ENCODE data around the gene OSBPL2.

Gene OSBPL2

GRCh38 chr20:62280303-62280702, 42.0 kb downstream of the OSBPL2 start:
- Mint-ChIP-seq H3K4me1 (peaks cover 3 to 9% of the 10 kb centered on the region in 2 donors), H3K36me3 (peaks cover 25 to 56% of the 10 kb centered on the region in 2 donors), H3K27me3 (no peaks in the 10 kb centered on the region), H3K9me3 (no peaks in the 10 kb centered on the region), H3K4me3 (no peak overlapping the region), H3K27ac (no peak overlapping the region)
- DNase-seq (no peak), ATAC-seq (replicated peaks) (no peak)

GRCh38 chr20:62281161-62281933, 43.0 kb downstream of the OSBPL2 start:
- no peak for DNase-seq
- H3K36me3 Mint-ChIP-seq: peaks cover 20 to 54% of the 10 kb centered on the region in 2 donors
- peaks cover 0 to 6% of the 10 kb centered on the region in 2 donors for H3K4me1 Mint-ChIP-seq
- no peak overlapping the region for H3K27ac Mint-ChIP-seq
- no peak for ATAC-seq (replicated peaks)
- no peaks in the 10 kb centered on the region for H3K9me3 Mint-ChIP-seq
- no peaks in the 10 kb centered on the region for H3K27me3 Mint-ChIP-seq
- no peak overlapping the region for H3K4me3 Mint-ChIP-seq

- no peak for DNase-seq
- no peaks in the 10 kb centered on the region for H3K9me3 Mint-ChIP-seq
- H3K36me3 Mint-ChIP-seq: peaks cover 24 to 58% of the 10 kb centered on the region in 2 donors
- H3K4me1 Mint-ChIP-seq: peaks cover 0 to 8% of the 10 kb centered on the region in 2 donors
- H3K27me3 Mint-ChIP-seq: no peaks in the 10 kb centered on the region
- no peak overlapping the region for H3K4me3 Mint-ChIP-seq
- ATAC-seq (replicated peaks): no peak
- no peak overlapping the region for H3K27ac Mint-ChIP-seq
These were observed 43.8 kb downstream of the OSBPL2 start for GRCh38 chr20:62282103-62282502.

- Mint-ChIP-seq H3K9me3 (no peaks in the 10 kb centered on the region), H3K4me1 (peaks cover 0 to 7% of the 10 kb centered on the region in 2 donors), H3K36me3 (peaks cover 24 to 54% of the 10 kb centered on the region in 2 donors), H3K27me3 (no peaks in the 10 kb centered on the region), H3K4me3 (no peak overlapping the region), H3K27ac (peak overlapping the region; percentile 20)
- DNase-seq: no peak
- no peak for ATAC-seq (replicated peaks)
These were observed 44.7 kb downstream of the OSBPL2 start for GRCh38 chr20:62282877-62283503.

GRCh38 chr20:62284448-62284847, 46.1 kb downstream of the OSBPL2 start:
- H3K4me3 Mint-ChIP-seq: no peak overlapping the region
- H3K4me1 Mint-ChIP-seq: peaks cover 0 to 2% of the 10 kb centered on the region in 2 donors
- ATAC-seq (replicated peaks): no peak
- no peaks in the 10 kb centered on the region for H3K27me3 Mint-ChIP-seq
- peaks cover 23 to 51% of the 10 kb centered on the region in 2 donors for H3K36me3 Mint-ChIP-seq
- H3K27ac Mint-ChIP-seq: no peak overlapping the region
- H3K9me3 Mint-ChIP-seq: no peaks in the 10 kb centered on the region
- no peak for DNase-seq

GRCh38 chr20:62285151-62285550, 46.8 kb downstream of the OSBPL2 start:
- Mint-ChIP-seq H3K27me3 (no peaks in the 10 kb centered on the region), H3K4me3 (no peak overlapping the region), H3K4me1 (peaks cover 0 to 2% of the 10 kb centered on the region in 2 donors), H3K27ac (no peak overlapping the region), H3K36me3 (peaks cover 21 to 44% of the 10 kb centered on the region in 2 donors), H3K9me3 (no peaks in the 10 kb centered on the region)
- DNase-seq (no peak), ATAC-seq (replicated peaks) (no peak)

GRCh38 chr20:62285722-62286121, 47.4 kb downstream of the OSBPL2 start:
- H3K9me3 Mint-ChIP-seq: no peaks in the 10 kb centered on the region
- H3K36me3 Mint-ChIP-seq: peaks cover 21 to 42% of the 10 kb centered on the region in 2 donors

GRCh38 chr20:62286493-62287064, 48.3 kb downstream of the OSBPL2 start:
- H3K27ac Mint-ChIP-seq: no peak overlapping the region
- H3K36me3 Mint-ChIP-seq: peaks cover 27 to 48% of the 10 kb centered on the region in 2 donors
- peaks cover 0 to 4% of the 10 kb centered on the region in 2 donors for H3K4me1 Mint-ChIP-seq
- no peaks in the 10 kb centered on the region for H3K9me3 Mint-ChIP-seq
- DNase-seq (no peak), ATAC-seq (replicated peaks) (no peak)
- no peaks in the 10 kb centered on the region for H3K27me3 Mint-ChIP-seq
- H3K4me3 Mint-ChIP-seq: no peak overlapping the region

More at GRCh38 chr20:62285722-62286121, 47.4 kb downstream of the OSBPL2 start:
- DNase-seq (no peak), ATAC-seq (replicated peaks) (no peak)
- Mint-ChIP-seq H3K4me3 (no peak overlapping the region), H3K27ac (no peak overlapping the region), H3K4me1 (peaks cover 0 to 2% of the 10 kb centered on the region in 2 donors), H3K27me3 (no peaks in the 10 kb centered on the region)

GRCh38 chr20:62287129-62287528, 48.8 kb downstream of the OSBPL2 start:
- DNase-seq (no peak), ATAC-seq (replicated peaks) (no peak)
- no peaks in the 10 kb centered on the region for H3K9me3 Mint-ChIP-seq
- peaks cover 23 to 46% of the 10 kb centered on the region in 2 donors for H3K36me3 Mint-ChIP-seq
- no peaks in the 10 kb centered on the region for H3K27me3 Mint-ChIP-seq
- H3K4me3 Mint-ChIP-seq: no peak overlapping the region
- H3K27ac Mint-ChIP-seq: no peak overlapping the region
- peaks cover 1 to 6% of the 10 kb centered on the region in 2 donors for H3K4me1 Mint-ChIP-seq

- H3K36me3 Mint-ChIP-seq: peaks cover 23 to 48% of the 10 kb centered on the region in 2 donors
- H3K4me1 Mint-ChIP-seq: peaks cover 4 to 8% of the 10 kb centered on the region in 2 donors
- no peak for ATAC-seq (replicated peaks)
- peak overlapping the region; percentile 20 for H3K27ac Mint-ChIP-seq
- no peak overlapping the region for H3K4me3 Mint-ChIP-seq
- DNase-seq: no peak
- H3K27me3 Mint-ChIP-seq: no peaks in the 10 kb centered on the region
- no peaks in the 10 kb centered on the region for H3K9me3 Mint-ChIP-seq
These were observed 49.6 kb downstream of the OSBPL2 start for GRCh38 chr20:62287759-62288534.

GRCh38 chr20:62288535-62289105, 50.3 kb downstream of the OSBPL2 start:
- no peak for DNase-seq
- Mint-ChIP-seq H3K36me3 (peaks cover 22 to 42% of the 10 kb centered on the region in 2 donors), H3K4me1 (peaks cover 4 to 8% of the 10 kb centered on the region in 2 donors)

GRCh38 chr20:62289131-62289530, 50.8 kb downstream of the OSBPL2 start:
- Mint-ChIP-seq H3K27me3 (no peaks in the 10 kb centered on the region), H3K4me3 (no peak overlapping the region), H3K27ac (no peak overlapping the region), H3K4me1 (peaks cover 4 to 10% of the 10 kb centered on the region in 2 donors), H3K36me3 (peaks cover 22 to 40% of the 10 kb centered on the region in 2 donors), H3K9me3 (no peaks in the 10 kb centered on the region)
- ATAC-seq (replicated peaks): no peak
- no peak for DNase-seq

More at GRCh38 chr20:62288535-62289105, 50.3 kb downstream of the OSBPL2 start:
- no peak overlapping the region for H3K4me3 Mint-ChIP-seq
- H3K27me3 Mint-ChIP-seq: no peaks in the 10 kb centered on the region
- H3K27ac Mint-ChIP-seq: no peak overlapping the region
- no peak for ATAC-seq (replicated peaks)
- H3K9me3 Mint-ChIP-seq: no peaks in the 10 kb centered on the region

GRCh38 chr20:62289898-62290297, 51.6 kb downstream of the OSBPL2 start:
- no peak for DNase-seq
- peaks cover 4 to 10% of the 10 kb centered on the region in 2 donors for H3K4me1 Mint-ChIP-seq
- H3K36me3 Mint-ChIP-seq: peaks cover 24 to 39% of the 10 kb centered on the region in 2 donors
- H3K27me3 Mint-ChIP-seq: no peaks in the 10 kb centered on the region
- no peak overlapping the region for H3K27ac Mint-ChIP-seq
- H3K4me3 Mint-ChIP-seq: no peak overlapping the region
- no peak for ATAC-seq (replicated peaks)
- no peaks in the 10 kb centered on the region for H3K9me3 Mint-ChIP-seq
